Measurements from ENCODE around the gene FNDC11.
"Not testable (repeated sequence)": the region's sequence is repeated elsewhere in the genome, so short reads cannot be mapped to it uniquely, and the experiment has no call there.

- not testable (repeated sequence) for TF ChIP-seq EZH2 (IDR thresholded peaks at IDR 0.05); POLR2AphosphoS5 (IDR thresholded peaks at IDR 0.05; ENCODE audit: borderline replicate concordance, low read depth, low read length)
Measured at GRCh38 chr20:63559485-63560332, 5.8 kb downstream of the FNDC11 start.

Data from SK-N-MC (cell line).